Globus pallidus (tissue), 1 donor: Measurements from ENCODE around the gene OSBP2.

Experiments used
- DNase-seq: peaks from one replicate; pipeline ENCODE4 v3.0.0-alpha.2; 2015; ENCODE audit warnings: low spot score

Gene OSBP2

DNA sequence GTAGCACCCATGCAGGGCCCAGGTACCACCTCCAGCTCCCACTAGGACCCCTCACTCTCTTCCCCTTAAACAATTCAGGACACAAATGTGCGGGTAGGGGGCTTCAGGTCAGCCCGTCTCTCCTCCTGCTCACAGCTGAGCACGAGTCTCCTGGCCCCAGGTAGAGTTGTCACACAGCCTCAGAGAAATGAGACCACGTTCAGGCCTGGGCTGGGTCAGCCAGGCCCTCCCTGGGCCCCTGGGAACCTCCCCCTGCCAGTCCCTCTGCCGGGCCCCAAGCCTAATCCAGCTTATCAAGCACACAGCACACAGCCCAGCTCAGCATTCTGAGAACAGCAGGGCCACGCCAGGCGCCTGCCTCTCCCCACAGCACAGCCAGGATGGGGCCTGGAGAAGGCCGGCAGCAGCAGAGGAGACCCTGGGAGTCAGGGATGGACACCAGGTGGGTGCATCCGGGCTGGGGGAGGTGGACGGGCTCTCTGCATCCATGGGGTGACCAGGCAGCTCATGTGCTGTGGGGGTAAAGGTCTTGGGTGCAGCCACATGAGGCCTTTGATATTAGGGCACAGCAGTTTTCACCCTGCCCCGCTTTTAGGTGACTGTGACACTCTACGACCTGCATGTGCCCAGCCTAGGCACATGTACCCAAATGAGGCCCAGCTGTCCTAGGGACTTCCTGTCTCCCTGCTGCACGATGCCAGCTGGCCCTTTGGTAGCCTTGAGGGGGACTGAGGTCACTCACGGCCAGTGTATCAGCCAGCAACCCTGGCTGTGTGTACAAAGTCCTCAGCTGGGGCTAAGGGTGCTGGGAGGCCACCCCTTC, 186.9 kb downstream of the OSBP2 start:
- no peak for DNase-seq

DNA sequence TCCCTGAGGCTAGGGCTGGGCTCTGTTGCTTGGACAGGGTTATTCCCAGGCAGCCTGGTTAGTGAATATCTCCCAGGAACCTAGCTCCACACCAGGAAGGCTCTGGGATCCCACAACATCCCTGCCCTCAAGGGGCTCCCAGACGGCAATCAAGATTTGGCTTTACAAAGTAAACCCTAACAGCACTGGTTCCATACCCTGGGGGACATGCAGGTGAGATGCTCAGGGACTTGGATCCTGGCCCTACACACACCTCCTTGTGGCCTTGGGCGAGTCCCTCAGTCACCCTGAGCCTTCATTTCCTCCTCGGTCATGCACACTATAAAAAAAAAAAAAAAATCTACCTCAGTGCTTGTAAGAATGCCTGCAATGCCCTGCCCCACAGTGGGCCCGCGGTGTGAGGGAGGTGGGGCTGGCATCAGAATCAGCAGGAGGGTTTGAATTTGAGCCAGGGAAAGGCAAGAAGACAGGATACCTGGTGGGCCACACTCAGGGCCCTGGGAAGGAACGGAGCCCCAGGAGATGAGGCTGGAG, 187.6 kb downstream of the OSBP2 start:
- DNase-seq, result no peak

DNA sequence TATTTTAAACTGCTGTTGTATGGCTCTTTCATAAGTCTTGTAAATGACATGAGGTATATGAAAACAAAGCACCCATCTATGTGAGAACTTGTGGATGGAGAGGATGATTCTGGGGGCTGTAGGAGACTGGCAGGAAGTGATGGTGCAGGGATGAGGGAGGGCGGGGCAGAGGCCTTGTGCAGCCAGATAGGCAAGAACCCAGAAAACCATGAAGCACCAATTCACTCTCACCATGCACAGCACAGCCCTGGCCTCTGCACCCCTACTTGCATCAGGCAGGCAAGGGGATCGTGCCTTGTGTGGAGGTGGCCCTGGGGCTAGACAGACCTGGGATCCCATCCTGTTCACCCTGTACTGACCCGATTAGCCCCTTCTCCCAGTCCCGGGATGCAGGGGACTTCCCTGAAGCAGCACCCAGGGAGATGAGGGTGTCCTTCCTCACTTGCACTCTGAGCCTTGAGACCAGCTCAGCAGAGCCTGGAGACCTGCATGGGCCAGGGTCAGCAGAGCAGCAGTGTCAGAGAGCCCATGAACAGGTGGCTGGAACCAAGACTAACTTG, 188.4 kb downstream of the OSBP2 start:
- DNase-seq, result no peak

DNA sequence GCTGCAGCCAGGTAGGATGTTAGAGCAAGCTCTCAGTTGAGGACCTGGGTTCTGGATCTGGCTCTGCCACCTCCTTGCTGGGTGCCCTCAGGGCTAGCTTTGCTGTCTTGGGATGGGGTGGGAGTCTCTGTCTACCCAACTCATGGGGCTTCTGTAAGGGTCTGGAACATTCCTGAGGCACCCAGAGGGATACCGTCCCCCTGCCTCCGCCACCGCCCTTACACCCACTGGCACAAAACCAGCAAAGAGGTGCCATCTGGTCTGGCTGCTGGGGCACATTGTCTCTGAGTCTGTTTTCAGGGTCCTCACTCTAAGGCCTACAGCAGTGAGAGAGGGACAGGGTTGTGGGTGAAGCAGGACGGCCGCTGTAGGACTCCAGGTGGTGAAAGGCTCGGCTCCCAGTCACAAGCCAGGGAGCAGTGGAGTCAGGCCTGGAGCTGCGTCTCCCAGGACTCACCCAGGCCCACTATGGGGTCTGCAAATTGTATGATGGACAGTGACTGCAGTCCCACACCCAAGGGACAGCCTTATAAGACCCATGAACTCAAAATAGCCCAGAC, 189.0 kb downstream of the OSBP2 start:
- DNase-seq, result no peak

DNA sequence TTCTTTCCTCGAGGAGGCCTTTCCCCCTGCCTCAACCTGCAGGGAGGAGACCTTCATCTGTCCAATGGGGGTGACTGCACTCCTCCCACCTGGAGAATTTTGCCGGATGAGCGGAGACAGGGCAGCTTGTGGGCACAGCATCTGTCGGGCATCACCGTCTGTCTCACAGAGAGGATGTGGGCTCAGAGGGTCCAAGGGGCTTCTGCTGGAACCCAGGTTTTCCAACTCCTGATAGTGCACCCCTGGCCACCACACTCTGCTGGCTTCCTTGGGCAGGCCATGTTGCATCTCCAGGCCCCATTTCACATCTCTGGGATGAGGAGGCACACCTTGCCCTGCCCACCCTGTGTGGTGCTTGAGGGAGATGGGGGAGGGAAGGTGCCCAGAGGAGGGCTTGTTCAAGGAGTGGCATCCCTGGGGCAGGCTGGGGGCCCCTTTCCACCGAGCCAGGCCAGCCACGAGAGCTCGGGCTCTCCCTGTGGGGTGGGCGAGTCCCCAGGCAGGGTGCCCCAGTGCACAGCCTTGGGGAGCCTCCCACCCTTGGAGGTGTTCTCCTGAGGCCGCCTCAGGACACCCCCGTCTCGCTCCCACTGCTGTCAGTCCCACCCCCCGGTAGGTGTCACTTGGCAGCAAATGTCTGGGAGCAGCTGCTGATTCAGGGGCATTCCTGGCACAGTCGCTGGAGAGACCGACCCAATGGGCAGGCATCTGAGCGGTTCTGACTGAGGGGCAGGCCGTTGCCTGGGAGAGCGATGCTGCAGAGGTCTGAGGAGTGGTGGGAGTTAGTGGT, 189.7 kb downstream of the OSBP2 start:
- no peak for DNase-seq

DNA sequence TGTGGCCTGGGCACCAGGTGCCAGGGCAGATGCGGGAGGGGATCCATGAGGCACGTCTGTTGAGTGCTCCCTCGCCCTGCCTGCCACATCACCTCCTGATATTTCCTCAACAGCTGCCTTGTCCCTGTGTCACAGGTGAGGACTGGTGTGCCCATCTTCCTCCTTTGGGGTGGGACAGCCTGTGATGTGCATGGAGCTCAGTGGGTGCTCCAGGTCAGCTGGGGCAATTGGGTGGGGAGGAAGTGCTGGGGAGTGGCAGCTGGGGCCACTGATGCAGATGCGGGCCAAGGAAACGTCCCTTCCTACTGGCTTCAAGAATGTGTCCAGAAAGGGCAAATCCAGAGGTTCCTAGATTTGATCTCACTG, 190.3 kb downstream of the OSBP2 start:
- no peak for DNase-seq

DNA sequence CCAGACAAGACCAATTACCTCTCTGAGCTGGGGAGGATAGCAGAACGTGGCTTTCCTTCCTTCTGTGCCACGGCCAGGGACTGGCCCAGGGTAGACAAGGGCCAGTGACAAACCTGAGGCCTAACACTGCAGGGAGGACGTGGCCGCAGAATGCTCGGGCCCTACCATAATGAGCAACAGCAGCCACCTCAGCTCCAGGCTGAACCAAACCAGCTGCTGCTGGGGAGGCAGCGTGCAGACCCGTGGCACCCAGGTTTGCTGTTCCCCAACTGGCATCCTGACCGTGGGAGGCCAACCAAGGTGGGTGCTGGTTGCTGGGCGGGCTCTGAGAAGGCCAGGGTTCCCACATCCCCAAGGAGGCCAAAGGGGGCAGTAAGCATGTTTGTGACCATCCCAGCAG, 190.9 kb downstream of the OSBP2 start:
- DNase-seq, result no peak

DNA sequence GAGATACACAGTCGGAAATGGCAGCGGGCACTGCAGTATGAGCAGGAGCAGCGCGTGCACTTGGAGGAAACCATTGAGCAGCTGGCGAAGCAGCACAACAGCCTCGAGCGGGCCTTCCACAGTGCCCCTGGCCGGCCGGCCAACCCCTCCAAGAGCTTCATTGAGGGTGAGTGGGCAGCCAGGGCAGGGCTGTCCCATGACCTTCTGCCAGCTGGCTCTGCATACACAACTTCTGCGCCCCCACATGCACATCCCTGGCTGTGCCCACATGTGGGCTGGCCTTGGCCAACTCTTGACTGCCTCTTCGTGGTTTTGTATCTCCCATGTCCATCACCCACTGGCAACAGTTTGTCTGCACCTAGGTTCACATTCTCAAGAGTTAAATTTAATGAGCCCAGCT, 192.8 kb downstream of the OSBP2 start:
- DNase-seq, result no peak

DNA sequence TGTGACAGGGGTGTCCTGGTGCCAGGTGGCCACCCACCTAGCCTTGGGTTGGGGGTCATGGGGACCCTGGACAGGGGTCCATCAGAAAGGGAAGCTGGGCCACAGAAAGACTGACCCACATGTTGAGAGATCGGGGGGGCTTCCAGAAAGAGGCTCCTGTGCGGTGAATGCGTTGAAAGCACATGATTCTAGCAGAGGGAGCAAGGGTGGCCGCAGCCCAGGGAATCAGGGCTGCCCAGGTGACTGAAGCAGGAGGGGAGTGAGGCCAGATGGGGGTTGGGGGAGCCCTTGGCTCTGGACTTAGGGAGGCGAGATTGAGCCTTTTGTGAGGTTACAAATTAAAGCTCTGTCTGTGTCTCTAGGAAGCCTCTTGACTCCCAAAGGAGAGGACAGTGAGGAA, 193.2 kb downstream of the OSBP2 start:
- DNase-seq, result no peak

DNA sequence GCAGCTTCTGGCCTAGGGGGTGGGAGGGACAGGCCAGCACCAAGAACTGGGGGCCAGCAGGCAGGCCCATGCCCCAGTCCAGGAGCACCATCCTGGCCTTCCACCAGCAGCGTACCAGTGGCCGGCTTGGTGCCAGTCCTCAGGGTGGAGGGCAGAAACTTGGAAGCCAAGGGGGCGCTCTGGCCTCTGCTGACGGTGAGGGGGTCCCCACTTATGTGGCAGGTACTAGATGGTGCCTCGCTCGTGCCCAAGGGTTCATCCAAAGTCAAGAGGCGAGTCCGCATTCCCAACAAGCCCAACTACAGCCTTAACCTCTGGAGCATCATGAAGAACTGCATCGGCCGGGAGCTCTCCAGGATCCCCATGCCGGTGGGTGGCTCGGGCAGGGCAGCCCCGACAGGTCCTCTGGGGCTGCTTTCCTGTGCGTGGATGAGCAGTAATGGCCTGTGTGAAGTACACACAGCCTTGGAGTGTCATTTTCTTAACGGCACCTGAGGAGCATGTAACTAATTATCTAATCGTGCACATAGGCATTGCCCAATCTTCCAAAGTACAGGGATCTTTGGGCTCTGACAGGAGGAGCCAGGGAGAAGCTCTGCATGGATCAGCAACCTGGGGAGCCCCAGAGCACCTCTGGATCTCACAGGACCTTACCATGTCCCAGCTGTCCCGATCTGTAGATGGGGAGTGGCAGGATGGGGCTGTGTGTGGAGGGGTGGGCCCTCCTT, 194.8 kb downstream of the OSBP2 start:
- DNase-seq, result no peak

DNA sequence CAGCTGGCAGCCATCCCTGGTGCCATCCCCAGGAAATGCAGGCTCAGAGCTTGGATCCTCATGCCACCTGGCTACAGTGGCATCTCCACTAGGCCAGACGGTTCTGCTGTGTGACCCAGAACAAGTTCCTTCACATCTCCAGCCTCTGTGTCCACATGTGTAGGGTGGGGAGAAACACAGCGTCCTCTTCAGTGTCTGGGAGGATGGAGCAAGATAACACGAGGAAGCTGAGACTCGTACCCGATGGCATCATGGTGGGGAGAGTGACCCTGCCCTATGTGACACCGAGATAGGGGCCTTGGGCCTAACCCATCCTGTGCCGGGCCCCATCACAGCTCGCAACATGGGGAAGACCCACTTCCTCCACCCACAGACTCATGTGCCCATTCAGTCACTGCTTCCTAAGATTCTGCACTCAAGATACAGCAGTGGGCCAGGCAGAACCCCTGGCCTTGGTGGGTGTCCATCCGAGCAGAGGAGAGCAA, 195.4 kb downstream of the OSBP2 start:
- DNase-seq, result no peak

DNA sequence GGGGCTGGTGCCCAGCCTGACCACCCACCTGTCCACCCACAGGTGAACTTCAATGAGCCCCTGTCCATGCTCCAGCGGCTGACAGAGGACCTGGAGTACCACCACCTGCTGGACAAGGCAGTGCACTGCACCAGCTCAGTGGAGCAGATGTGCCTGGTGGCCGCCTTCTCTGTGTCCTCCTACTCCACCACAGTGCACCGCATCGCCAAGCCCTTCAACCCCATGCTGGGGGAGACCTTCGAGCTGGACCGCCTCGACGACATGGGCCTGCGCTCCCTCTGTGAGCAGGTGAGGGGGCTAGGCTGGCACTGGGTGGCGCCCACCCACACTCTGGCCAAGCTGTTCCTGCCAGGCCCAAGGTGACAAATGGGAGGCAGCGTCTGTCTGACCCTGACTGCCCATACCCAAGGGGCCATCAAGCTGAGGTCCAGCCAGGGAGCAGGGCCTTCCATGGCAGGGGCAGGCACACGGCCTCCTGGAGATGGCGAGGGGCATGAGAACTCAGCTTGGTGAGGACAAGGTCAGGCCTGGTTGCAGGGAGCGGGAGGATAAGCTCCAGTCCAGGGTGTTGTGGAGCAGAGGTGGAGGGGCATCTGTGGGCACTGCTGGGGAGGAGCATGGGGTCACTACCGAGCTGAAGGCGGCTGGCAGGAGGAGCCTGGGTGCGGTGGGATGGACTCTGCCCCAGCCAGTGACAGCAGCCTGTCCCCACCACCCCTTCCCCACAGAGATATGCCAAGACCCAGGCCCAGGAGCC, 196.2 kb downstream of the OSBP2 start:
- DNase-seq, result no peak

DNA sequence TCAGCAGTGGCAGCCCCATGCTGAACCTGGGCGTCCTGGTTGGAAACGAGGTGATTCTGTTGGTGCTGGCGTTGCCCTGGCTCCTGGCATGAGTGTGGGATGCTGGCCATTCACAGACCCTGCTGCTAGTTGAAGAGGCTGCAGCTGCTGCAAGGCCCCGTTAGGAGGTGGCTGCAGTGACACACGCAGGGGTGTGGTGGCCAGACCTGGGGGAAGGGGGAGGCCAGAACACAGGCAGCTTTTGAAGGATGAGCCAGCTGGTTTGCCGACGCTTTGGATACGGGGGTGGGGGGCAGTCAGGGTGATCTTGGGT, 196.7 kb downstream of the OSBP2 start:
- no peak for DNase-seq

DNA sequence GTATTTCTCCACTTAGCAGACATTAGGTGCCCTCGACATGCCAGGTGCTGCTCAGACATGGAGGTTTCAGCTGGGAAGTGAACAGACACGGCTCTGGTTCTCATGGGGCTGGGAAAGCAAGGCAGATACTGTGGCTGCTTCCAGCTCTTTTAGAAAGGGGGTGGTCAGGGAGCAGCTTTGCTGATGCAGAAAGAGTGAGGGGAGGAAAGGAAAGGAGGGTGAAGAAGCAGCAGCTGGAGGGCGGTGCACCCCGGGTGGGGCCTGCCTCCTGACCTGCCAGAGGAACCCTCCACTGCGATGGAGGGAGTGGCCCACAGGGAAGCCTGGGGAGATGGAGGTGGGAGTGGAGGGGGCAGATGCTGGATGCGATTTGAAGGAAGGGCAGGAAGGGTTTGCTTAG, 197.1 kb downstream of the OSBP2 start:
- no peak for DNase-seq

DNA sequence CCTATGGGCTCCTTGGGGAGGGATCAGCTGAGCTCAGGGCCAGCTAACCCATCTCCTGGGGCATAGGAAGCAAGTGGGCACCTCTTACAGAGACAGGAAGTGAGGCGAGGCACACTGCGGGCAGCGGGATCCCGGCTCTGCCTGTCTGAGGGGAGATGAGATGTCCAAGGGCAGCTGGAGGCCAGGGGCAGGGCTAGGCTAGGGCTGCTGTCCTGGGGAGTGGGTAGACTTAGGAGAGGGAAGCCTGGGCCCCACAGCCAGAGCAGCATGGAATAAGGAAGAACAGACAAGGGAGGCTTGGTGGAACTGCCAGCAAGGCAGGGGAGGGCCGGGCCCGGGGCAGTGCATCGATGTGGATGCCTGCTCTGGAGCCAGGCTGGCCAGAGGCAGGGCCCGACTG, 197.6 kb downstream of the OSBP2 start:
- DNase-seq, result no peak

DNA sequence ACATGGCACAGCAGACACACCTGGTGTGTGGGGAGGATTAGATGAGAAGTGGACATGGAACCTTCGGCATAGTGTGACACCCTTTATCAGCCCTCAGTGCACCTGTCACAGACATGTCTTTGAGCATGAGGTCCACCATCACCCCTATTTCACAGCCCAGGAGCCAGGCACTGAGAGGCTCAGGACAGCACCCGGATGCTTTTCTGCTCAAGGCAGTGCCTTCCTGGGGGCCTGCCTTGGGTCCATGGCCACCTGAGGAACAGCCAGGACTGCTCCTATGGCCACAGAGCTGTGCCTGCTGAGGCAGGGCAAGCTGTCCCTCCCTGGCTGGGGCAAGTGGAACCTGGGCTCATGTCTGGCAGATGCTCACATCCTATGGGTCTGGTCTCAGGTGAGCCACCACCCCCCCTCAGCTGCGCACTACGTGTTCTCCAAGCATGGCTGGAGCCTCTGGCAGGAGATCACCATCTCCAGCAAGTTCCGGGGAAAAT, 198.1 kb downstream of the OSBP2 start:
- no peak for DNase-seq

DNA sequence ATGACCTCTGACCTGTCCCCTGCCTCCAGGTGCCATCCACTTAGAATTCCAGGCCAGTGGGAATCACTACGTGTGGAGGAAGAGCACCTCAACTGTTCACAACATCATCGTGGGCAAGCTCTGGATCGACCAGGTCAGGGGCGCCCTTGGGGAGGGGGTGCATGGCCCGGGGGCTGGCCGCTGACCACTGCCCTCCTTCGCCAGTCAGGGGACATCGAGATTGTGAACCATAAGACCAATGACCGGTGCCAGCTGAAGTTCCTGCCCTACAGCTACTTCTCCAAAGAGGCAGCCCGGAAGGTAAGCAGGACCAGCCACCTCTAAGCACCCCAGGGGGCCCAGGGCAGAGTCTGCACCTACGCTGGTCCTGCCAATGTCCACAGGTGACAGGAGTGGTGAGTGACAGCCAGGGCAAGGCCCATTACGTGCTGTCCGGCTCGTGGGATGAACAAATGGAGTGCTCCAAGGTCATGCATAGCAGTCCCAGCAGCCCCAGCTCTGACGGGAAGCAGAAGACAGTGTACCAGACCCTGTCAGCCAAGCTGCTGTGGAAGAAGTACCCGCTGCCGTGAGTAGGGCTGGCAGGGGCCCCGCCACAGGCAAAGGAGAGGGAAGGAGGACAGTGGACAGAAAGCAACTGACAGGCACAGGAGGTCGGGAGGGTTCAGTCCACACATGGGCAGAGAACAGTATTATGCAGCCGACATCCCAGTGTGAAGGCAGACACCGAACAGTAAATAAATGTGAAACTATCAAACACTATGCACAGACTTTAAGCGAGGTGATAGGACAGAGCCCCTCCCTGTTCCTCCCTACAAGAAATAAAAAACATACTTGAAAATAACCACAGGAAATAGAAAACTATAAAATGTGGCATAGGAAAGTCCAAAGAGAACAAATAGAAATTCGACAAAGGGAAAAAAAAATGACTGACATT, 199.0 kb downstream of the OSBP2 start:
- no peak for DNase-seq

DNA sequence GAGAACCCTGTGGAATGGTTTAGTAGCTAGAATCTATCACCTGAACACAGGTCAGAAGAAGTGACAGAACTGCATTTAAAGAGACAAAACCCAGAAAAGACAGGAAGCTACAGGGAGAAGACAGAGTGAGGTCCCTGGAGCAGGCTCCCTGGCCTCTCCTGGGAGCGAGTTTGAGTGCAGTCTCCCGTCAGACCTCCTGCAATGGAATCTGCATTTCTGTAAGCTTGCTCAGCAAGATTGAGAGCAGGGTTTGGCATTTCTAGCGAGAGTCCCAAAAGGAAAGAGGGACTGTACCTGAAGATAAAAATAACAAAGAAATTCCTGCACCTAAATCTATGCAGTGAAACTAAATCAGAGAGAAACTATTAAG, 199.7 kb downstream of the OSBP2 start:
- DNase-seq, result no peak

DNA sequence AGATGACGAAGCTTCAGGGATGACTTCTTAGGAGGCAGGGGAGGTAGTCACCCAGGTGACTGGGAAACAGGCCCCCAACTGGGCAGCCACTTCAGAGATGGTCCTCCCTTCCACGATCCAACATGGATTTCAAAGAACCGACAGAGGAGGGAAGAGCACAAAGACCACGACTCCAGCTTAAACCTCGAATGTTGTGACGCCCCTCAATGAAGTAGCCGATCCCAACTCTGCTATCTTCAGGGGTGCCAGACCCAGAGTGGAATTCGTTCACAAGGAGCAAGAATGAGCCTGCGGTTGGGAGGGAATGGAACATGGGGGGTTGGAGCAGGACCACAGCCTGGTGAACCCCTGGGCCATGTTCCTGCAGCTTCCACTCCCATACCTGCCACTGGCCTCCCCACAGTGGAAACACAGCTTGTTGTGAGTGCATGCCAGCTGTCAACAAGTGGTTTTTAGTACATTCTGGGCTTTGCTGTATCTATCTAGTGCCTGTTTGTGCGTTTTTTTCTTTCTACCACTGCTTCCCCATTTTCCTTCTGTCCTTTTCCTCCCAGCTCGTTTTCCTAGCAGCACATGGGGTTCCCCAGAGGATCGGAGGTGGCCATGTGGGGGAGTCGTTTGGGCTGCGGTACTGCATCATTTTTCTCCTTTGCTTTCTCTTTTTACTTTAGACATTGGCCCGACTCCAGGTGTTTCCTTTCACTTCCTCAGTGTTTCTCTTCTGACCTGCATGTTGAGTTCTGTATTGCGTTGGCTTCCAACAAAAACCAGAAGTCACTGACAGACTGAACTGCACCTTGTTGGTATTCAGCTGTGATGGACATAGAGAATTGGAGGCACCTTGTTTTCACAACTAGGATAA, 208.1 kb downstream of the OSBP2 start:
- DNase-seq, result no peak
